GM18511 (cell line): ENCODE results near the gene NDUFS3.

Experiments
- ATAC-seq: cut with Tn5 transposase; IDR thresholded peaks from one replicate; pipeline ENCODE4 v1.9.1; 2021; ENCODE audit warnings: mild to moderate bottlenecking, moderate library complexity; ENCODE audit not compliant: unreplicated experiment

NDUFS3 gene

GRCh38 chr11:47628026-47628425 lies 49.2 kb downstream of the NDUFS3 start:
- no peak for ATAC-seq

DNA sequence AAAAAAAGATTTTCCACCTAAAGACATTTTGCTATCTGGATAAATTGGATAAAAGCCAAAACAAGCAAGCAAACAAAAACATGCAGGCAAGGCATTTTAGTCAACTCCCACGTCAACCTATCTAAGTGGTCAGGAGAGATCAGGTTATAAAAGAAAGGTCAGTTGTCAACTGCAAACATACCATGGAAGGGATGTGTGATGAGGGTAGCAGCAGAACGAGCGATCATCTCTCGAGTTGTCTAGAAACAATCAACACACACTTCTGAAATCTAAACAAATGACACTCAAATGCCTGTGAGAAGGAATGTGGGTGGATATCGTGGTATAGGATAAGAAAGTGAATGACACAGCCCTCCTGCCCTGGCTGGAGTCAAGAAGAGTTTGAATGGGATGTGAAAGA lies 52.6 kb downstream of the NDUFS3 start:
- no peak for ATAC-seq
